Stimulated activated CD4-positive, alpha-beta T cell treated with anti-CD3 and anti-CD28 coated beads, TNF-alpha, amount 100 ng/mL, for 4 hours (primary cell): ENCODE measurements around the gene MOV10.

Experiments
- DNase-seq, 3 experiments: peaks; one replicate each; pipeline ENCODE4 v3.0.0-alpha.2; 2020; ENCODE audit warnings: low read depth in 3 of 3

MOV10 gene

DNA sequence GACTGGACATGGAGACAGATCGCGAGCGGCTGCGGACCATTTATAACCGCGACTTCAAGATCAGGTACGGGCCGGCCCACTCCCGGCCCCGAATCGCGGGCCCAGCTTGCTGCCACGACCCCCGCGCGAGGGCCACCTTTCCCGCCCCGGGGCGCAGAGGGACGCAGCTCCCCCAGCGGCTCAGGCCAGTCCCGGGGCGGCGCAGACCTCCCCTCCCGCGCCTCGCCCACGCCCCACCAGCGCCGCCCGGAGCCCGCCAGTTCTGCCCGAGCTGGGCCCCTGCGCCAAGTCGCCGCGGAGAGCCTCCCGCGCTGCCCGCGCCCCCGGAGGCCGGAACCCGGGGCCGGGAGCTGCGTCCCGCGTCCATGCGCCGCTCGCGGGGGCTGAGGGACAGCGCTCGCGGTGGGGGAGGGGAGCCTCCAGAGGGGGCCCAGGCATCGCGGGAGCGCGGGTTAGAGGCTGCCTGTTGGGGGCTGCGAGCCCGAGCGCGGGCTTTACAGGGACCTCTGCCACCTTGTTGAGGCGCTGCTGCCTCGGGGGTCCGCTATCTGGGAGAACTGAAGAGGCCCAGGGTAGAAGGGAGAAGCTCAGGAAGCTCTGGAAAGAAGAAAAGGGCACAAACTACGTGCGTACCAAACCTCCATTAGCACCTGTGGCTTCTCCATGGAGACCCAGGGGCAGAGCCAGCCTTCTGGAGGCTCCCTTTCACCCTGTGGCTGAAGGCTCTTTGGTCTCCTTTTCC is 698 bp downstream of the MOV10 start:
- peak; percentile 9 to 31 (median 23) for DNase-seq

DNA sequence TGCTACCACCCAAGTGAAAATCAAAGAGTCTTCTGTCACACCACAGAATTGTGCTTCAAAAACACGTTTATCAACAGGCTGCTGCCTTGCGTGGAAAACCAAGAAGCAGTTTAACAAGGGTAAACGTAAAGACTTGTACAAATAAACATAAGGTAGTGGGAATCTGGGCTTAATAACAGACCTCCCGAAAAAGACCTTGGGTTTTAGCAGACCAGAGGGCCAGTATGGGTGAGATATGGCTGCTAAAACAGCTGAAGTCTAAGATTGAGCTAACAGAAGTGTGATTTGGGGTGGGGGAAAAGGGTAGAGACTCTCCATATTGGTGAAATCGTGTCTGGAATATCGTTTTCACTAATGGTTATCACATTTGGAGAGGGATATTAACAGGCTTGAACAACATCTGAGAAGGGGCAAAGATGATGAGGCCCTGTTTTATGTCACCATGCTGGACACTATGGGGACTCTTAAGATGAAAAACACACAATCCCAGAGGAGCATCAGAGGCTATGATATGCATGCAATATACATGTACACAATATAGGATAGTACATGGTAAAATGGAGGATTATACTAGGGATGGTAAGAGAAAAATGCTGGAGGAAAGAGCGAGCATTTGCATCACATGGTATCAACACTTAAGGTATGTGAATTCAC is 1.4 kb downstream of the MOV10 start:
- DNase-seq, result no peak

DNA sequence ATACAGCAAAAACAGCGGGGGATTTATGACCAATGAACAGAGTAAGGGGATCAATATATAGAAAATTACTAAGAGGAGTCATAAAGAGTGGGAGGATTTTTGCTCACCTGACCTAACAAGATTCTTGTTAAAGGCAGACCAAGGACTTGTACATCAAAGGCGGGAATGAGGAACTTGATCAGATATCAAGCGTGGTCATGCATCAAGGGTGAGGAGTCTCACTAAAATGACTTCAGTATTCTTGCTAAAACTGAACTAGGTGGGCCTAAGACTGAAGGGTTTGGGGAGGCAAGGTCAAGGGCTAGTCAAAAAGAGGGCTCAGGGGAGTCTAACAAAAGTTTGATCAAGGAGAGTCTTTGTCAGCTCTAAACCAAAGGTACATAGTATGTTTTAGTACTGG is 2.1 kb downstream of the MOV10 start:
- DNase-seq, result no peak

DNA sequence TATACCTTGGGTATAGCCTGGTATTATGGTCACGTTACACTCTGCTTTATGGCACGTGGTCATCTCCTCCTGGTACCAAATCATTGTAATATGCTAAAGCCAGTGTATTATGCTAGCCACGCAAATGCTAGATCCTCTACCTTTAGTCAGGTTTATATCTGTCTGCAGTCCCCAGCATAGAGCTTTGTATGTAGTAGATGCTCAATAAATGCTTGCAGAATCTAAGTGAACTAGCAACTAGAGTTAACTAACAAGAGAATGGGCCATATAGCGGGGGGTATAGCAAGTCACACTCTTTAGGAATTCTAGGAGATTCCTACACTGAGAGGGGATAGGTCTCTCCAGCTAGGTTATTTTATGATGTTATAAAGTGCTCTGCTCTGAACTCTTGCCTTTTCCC is 3.0 kb downstream of the MOV10 start:
- no peak for DNase-seq

DNA sequence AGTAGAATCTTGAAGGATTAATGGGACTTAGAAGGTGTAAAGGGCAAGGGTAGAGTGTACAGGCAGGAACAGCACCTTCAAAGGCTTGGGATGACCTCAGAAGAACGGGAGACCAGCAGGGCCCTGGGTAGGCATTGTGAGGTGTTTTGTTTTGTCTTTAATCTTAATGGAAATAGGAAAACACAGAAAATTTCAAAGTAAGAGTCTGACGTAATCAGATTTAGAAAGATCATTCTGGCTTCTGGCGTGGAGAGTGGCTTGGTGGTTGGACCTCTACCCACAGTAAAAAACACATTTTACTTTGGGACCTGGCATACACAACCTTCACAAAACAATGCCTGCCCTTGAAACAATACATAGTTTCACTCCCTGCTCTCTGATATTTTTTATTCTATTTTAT is 4.1 kb downstream of the MOV10 start:
- no peak for DNase-seq

DNA sequence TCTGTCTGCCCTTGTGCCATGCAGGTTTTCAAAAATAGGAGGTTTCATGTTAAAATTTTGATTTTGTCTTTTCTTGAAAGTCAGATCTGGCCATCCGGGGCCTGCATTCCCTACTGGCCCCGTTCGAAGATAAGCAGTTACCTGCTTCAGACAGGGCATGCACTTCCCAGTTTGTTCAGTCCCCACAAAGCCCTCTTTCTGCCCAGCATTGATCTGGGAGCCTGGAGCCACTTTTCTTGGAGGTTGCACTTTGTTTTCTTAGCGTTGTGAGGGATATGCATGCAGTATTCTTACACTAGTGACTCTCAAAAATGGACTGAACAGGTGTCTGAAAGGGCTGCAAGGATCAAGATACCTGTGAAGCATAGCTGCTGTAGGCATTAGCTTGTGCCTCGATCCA is 11.5 kb downstream of the MOV10 start:
- DNase-seq, result no peak

DNA sequence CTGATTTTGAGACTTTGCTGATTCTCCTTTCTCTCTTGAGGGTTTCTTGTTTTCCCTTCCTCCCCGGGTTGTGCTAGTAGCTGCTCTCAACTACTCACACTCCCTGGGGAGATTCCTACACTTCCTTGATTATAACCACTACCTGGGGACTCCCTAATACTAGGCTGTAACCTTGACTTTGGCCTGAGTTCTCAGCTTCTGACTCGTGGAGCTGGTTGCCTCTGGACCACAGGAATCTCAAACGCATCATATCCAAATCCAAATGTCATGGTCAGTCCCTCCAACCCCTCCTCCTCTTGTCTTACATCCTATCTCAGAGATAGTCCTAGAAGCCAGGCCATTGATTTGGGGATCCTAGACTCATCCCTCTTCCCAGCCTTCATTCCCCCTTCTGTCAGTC is 12.0 kb downstream of the MOV10 start:
- no peak for DNase-seq

DNA sequence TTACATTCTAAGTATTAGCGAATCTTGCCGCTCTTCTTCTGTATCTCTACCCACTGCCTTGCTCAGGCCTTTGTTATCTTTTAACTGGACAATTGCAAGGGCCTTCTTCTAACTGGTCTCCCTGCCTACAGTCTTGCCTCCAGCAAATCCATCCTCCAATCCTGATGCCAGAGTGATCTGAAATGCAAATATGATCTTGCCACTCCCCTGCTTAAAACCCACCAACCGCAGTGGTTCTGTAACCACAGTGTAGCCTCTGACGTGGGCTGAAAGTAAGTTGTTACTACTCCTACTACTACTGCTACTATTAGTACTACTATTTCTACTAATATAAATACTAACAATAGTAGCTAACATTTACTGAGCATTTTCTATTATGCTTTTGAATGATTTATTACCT is 12.4 kb downstream of the MOV10 start:
- DNase-seq, result no peak

DNA sequence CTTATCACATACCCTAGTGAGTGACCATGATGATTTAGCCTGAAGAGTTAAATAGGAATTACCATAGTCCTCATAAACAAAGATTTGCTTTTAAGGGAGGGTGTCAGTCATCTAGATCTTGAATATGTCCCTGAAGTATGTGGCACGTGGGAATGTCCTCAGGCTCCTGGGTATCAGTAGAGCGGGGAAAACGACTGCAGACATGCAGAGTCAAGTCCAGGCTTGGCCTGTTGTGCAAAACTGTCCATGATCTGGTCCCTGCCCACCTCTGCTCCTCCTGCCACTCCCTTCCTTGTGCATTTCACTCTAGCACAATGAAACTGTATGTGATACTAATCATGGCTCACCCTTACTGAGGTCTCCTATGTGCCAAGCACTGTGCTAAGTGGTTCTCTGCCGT is 12.9 kb downstream of the MOV10 start:
- DNase-seq, result no peak

DNA sequence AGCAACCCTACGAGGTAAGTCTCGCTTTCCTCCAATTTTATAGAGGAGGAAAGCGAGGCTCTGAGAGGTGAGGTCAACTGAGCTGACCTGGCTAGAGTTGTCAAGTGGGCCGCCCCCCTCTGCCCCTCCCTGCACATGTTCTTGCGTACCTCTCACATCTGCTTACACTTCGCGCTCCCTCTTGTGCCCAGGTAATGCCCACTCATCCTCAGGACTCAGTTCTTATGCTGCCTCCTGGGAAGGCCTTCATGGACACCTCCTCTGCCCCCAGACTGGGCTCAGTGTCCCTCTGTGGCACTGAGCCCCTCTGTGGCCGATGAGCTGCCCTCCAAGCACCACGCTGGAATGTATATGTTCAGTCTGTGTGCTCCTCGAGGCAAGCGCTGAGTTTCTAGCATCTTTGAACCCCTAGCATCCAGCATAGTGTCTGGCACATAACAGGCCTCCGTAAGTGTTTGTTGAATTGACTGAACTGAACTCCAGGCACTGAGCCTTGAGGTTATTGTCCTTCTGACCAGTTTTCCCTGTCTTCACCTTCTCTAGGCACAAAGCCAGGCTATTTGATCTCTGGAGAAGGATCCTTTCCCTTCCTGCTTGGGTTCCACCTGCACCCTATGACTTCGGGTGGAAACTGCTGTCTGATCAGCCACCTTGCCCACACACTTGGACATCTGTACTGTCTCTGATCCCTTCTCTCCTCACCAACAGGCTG is 13.5 kb downstream of the MOV10 start:
- no peak for DNase-seq

DNA sequence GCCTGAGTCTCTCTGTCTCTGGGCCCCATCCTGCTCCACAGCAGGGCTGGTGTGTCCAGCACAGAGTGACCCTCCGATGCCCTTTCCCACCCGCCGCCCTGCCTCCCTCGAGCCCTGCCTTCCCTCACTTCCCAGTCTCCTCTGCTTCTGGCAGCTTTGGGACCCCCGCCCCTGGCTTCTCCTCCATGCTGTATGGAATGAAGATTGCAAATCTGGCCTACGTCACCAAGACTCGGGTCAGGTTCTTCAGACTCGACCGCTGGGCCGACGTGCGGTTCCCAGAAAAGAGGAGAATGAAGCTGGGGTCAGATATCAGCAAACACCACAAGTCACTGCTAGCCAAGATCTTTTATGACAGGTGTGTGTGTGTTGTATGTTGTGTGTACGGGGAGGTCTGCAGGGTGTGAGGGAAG is 14.3 kb downstream of the MOV10 start:
- no peak for DNase-seq

DNA sequence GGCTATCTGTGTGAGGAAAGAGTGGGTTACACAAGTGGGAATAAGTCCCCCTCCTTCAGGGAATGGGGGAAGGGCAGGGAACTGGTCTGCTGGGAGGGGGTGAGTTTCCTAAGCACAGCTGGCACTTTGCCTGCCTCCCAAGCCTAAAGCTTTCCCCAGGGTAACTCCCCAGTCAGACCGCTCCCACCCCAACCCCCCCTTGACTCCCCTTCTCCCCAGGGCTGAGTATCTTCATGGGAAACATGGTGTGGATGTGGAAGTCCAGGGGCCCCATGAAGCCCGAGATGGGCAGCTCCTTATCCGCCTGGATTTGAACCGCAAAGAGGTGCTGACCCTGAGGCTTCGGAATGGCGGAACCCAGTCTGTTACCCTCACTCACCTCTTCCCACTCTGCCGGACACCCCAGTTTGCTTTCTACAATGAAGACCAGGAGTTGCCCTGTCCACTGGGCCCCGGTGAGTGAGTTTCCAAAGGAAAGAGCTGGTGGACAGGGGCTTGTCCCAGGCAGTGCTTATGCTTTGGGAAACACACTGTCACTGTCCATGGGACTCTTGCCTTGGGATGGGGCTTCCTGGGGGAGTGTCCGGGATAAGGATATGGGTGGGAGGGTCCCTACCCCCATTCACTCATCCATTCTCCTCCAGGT is 14.9 kb downstream of the MOV10 start:
- DNase-seq, result no peak

DNA sequence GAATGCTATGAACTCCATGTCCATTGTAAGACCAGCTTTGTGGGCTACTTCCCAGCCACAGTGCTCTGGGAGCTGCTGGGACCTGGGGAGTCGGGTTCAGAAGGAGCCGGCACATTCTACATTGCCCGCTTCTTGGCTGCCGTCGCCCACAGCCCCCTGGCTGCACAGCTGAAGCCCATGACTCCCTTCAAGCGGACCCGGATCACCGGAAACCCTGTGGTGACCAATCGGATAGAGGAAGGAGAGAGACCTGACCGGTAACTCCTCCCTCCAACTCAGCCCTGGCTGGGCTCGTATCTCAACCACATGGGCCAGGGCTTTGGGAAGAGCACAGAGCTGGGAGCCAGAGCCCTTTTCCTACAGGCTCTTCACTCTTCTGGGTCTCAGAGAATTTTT is 15.4 kb downstream of the MOV10 start:
- DNase-seq, result no peak

DNA sequence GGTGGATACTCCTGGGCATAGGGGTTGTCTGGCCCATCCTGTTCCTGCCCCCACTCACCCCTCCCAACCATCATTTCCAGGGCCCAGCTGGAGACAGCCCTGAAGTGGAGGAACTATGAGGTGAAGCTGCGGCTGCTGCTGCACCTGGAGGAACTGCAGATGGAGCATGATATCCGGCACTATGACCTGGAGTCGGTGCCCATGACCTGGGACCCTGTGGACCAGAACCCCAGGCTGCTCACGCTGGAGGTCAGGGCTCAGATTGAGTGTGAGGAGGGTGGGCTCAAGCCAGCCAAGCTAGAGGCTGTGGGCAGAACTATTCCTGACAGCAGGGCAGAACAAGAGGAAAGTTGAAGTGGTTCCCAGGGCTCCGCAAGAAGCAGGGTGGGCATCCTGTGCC is 18.2 kb downstream of the MOV10 start:
- DNase-seq, result no peak

DNA sequence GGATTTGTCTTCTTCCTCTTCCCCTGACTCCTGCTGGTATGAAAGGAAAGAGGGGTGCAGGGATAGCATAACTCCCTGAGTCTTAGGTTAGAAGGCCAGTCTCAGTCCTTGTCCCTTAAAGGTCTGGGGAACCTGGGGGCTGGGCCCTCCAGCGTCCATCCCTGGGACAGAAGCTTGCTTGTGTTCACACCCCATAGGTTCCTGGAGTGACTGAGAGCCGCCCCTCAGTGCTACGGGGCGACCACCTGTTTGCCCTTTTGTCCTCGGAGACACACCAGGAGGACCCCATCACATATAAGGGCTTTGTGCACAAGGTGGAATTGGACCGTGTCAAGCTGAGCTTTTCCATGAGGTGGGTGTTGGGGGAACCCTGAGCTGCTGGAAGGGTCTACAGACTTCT is 19.4 kb downstream of the MOV10 start:
- no peak for DNase-seq

DNA sequence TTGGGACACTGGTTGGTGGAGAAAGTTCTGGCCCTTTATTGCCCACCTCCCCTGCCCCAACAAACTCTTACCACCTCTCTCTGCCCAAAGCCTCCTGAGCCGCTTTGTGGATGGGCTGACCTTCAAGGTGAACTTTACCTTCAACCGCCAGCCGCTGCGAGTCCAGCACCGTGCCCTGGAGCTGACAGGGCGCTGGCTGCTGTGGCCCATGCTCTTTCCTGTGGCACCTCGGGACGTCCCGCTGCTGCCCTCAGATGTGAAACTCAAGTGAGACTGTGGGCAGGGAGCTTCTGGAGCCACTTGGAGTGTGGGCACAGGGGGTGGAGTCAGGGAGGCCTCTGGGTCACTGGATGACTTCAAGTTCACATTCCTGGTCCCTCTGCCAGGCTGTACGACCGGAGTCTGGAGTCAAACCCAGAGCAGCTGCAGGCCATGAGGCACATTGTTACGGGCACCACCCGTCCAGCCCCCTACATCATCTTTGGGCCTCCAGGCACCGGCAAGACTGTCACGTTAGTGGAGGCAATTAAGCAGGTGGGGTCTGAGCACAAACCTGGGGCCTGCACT is 20.0 kb downstream of the MOV10 start:
- no peak for DNase-seq

DNA sequence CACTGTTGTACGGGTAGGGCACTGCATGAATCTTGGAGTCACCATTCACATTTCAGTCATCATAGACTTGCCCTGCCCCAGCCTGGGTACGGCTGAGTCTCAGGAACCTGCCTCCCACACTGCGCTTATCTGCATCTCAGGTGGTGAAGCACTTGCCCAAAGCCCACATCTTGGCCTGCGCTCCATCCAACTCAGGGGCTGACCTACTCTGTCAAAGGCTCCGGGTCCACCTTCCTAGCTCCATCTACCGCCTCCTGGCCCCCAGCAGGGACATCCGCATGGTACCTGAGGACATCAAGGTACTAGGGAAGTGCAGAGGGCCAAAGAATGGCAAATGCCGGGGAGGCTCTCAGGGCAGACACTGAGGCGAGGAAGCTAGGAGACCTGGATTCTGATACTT is 20.8 kb downstream of the MOV10 start:
- no peak for DNase-seq

DNA sequence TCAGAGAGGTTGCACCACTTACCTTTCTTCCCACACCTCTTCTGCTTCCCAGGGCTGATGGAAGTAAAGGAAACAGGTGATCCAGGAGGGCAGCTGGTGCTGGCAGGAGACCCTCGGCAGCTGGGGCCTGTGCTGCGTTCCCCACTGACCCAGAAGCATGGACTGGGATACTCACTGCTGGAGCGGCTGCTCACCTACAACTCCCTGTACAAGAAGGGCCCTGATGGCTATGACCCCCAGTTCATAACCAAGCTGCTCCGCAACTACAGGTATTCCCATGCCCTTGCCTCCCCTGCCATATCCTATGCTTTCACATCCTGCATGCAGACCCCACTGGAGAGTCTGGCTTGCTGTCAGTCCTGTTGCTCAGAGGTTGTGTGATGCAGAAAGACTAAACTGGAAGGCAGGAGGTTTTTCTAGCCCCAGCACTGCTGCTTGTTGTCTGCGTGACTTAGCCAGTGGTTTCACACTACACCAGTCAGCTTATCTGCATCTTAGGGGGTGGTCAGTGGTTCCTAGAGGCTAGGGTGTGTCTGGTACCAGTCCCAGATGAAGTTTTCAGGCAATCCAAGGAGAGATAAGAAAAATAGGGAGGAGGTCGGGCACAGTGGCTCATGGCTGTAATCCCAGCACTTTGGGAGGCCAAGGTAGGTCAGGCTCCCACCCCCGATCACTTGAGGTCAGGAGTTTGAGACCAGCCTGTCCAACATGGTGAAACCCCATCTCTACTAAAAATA is 22.3 kb downstream of the MOV10 start:
- no peak for DNase-seq

DNA sequence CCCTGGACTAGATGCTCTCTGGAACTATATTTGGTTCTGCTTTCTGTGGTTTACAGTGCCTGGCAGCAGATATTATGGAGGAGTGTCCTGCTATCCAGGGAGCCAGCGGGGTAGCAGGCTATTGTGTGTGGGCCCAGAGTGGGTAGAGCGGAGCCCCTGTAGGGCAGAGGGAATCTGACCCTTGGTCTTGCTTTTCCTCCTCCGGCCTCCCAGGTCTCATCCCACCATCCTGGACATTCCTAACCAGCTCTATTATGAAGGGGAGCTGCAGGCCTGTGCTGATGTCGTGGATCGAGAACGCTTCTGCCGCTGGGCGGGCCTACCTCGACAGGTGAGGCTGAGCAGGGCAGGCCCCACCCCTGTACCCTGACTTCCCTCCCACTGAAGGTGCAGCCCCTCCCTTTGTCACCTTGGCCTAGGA is 23.3 kb downstream of the MOV10 start:
- DNase-seq, result no peak

DNA sequence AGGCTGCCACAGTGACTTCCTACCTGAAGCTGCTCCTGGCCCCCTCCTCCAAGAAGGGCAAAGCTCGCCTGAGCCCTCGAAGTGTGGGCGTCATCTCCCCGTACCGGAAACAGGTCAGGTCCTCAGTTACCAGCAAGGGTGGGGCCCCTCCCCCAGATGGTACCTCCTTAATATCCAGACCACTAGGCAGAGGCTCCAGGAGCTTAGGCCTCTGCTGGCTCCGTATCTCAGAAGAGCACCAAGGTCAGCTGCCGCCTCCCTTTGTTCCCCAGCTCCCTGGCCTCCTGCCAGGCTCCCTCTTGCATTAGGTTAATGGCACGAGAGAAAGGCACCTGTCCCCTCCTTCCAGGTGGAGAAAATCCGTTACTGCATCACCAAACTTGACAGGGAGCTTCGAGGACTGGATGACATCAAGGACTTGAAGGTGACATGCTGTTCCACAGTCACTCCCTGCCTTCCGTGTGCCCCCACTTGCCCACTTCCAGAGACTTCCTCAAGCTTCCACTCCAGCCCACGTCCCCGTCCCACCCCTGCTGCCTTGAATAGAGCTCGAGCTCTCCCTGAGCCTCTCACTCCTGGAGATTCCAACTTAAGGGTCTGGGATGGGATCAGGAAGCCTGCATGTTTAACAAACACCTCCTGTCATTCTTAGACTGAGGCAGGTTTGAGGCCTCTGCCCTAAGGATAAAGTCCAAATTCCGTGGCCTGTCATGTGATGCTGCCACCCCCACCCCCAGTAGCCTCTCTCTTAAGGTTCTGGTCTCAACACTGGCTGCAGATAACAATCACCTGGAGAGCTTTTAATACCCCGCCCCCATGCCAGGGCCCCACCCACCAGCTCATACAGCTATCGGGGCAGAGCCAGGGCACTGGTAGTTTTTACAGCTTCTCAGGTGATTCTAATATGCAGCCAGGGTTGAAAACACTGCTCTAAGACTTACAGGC is 24.2 kb downstream of the MOV10 start:
- DNase-seq, result no peak
